ENCODE measurements around the gene PRDX5. TPM values are rescaled to one million over a fixed set of nuclear protein-coding genes. Genes with fewer than 3 reads are reported as not detected.
A peak's percentile ranks its signal among the peaks of the same experiment; 100 is the strongest.

The PRDX5 gene
- total RNA-seq, 1 donor from 2014 or later = 562 TPM

GRCh38 chr11:64352995-64353714 lies 35.2 kb downstream of the PRDX5 start:
- no peaks in the 10 kb centered on the region for H3K27me3 ChIP-seq (ENCODE audit: control insufficient read depth, insufficient read depth, low read length)
- H3K4me3 ChIP-seq (ENCODE audit: low read depth, low read length) = no peak overlapping the region
- TF ChIP-seq, protein P1, sequence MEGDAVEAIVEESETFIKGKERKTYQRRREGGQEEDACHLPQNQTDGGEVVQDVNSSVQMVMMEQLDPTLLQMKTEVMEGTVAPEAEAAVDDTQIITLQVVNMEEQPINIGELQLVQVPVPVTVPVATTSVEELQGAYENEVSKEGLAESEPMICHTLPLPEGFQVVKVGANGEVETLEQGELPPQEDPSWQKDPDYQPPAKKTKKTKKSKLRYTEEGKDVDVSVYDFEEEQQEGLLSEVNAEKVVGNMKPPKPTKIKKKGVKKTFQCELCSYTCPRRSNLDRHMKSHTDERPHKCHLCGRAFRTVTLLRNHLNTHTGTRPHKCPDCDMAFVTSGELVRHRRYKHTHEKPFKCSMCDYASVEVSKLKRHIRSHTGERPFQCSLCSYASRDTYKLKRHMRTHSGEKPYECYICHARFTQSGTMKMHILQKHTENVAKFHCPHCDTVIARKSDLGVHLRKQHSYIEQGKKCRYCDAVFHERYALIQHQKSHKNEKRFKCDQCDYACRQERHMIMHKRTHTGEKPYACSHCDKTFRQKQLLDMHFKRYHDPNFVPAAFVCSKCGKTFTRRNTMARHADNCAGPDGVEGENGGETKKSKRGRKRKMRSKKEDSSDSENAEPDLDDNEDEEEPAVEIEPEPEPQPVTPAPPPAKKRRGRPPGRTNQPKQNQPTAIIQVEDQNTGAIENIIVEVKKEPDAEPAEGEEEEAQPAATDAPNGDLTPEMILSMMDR (IDR thresholded peaks at IDR 0.05; ENCODE audit: insufficient read depth, low read length, poor library complexity, severe bottlenecking) = no peak
- no peak for DNase-seq (ENCODE audit: low read depth)
- no peaks in the 10 kb centered on the region for H3K36me3 ChIP-seq (ENCODE audit: control insufficient read depth, insufficient read depth, low read length)

DNA sequence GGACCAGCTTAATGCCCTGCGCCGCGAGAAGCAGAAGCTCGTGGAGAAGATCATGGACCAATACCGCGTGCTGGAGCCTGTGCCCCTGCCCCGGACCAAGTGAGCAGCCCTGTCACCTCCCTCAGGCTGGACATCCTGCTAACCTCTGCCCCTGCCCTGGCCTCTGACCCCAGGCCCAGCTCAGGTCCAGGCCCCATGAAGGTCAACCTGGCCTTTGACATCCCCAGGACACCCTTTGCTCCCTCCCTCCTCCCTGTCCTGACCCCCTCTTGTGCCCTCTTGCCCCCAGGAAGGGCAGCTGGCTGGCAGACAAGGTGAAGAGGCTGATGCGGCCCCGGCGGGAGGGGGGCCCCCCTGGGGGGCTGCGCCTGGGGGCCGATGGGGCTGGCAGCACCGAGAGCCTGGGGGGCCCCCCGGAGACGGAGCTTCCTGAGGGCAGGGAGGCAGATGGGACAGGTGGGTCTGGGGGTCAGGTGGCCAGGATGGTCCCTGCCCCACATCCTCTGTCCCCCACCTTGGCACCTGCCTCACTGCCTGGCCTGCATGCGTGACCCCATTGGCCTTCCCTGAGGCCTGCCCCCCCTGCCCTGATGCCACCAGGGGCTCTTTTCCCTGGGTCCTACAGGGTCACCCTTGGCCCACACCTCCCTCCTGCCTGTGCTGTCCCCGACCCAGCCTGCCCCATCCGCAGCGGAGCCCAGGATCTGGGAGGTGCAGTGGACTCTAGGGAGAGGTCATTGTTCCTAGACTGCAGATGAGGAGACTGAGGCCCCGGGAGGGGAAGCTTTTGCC lies 36.0 kb downstream of the PRDX5 start:
- no peaks in the 10 kb centered on the region for H3K36me3 ChIP-seq (ENCODE audit: control insufficient read depth, insufficient read depth, low read length)
- H3K4me3 ChIP-seq (ENCODE audit: low read depth, low read length) = no peak overlapping the region
- TF ChIP-seq, protein P1 (IDR thresholded peaks at IDR 0.05; ENCODE audit: insufficient read depth, low read length, poor library complexity, severe bottlenecking) = no peak
- no peaks in the 10 kb centered on the region for H3K27me3 ChIP-seq (ENCODE audit: control insufficient read depth, insufficient read depth, low read length)
- DNase-seq (ENCODE audit: low read depth) = no peak

DNA sequence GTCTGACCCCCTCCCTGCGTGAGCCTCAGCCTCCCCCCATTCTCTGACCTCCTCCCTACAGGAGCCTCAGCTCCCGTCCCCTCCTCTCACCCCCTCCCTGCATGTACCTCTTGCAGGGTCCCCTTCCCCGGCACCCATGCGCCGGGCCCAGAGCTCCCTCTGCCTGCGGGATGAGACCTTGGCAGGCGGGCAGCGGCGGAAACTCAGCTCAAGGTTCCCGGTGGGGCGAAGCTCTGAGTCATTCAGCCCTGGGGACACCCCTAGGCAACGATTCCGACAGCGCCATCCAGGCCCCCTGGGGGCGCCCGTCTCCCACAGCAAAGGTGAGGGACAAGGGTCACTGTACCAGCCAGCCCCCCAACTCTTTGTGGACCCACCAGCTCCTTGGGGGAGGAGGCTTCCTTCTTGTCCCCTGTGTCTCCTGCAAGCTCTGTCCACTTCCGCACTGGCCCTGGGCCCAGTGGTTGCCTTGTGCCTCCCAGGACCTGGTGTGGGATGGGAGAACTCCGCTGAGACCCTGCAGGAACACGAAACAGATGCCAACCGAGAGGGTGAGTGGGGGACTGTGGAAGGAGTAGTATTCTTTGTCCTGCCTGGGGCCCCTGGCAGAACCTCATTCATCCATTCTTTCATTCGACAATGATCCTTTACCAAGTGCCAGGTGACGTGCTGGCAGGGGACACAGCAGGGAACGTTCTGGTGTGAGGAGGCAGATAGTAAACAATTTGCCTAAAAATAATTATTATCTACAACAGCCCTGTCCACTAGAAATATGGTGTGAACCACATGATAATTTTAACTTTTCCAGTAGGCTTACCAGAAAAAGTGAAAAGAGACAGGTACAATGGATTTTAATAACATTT lies 37.4 kb downstream of the PRDX5 start:
- TF ChIP-seq, protein P1 (IDR thresholded peaks at IDR 0.05; ENCODE audit: insufficient read depth, low read length, poor library complexity, severe bottlenecking) = peak; percentile 96
- no peaks in the 10 kb centered on the region for H3K27me3 ChIP-seq (ENCODE audit: control insufficient read depth, insufficient read depth, low read length)
- no peaks in the 10 kb centered on the region for H3K36me3 ChIP-seq (ENCODE audit: control insufficient read depth, insufficient read depth, low read length)
- no peak overlapping the region for H3K4me3 ChIP-seq (ENCODE audit: low read depth, low read length)
- peak; percentile 26 for DNase-seq (ENCODE audit: low read depth)

DNA sequence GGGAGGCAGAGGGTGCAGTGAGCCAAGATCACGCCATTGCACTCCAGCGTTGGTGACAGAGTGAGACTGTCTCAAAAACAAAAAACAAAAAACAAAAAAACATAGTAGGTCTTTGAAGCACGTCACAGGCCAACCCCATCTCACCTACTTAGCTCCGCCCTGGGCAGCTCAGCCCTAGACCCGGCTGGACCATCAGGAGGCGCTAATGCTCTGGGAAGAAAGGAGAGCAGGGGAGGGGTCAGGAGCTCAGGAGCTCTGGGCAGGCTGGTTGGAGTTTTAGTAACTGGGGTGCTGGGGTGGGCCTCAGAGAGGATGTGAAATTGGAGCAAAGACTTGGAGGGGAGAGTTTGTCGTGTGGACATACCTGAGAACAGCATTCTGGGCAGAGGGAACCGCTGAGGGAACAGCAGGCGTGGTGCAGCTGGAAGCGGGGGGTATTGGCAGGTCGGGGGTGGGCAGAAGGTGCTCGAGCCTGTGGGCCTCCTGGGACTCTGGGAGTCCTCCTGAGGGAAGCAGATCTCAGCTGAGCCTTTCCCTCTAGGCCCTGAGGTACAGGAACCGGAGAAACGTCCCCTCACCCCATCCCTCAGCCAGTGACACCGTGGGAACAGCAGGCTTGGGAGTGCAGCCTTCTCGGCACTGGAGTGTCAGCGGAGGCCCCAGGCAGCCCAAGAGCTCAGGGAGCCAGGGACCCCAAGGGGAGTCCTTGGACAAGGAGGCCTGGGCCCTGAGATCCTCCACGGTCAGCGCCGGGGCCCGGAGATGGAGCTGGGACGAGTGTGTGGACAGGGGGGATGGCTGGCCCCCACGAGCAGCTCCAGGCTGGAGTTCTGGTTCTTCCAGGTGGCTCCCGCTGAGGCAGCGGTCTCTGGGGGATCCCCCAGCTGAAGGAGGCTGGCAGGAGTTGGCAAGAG lies 38.8 kb downstream of the PRDX5 start:
- H3K4me3 ChIP-seq (ENCODE audit: low read depth, low read length) = no peak overlapping the region
- no peaks in the 10 kb centered on the region for H3K36me3 ChIP-seq (ENCODE audit: control insufficient read depth, insufficient read depth, low read length)
- H3K27me3 ChIP-seq (ENCODE audit: control insufficient read depth, insufficient read depth, low read length) = no peaks in the 10 kb centered on the region
- TF ChIP-seq, protein P1 (IDR thresholded peaks at IDR 0.05; ENCODE audit: insufficient read depth, low read length, poor library complexity, severe bottlenecking) = peak; percentile 46
- DNase-seq (ENCODE audit: low read depth) = no peak

GRCh38 chr11:64357446-64357845 lies 39.5 kb downstream of the PRDX5 start:
- no peaks in the 10 kb centered on the region for H3K27me3 ChIP-seq (ENCODE audit: control insufficient read depth, insufficient read depth, low read length)
- TF ChIP-seq, protein P1 (IDR thresholded peaks at IDR 0.05; ENCODE audit: insufficient read depth, low read length, poor library complexity, severe bottlenecking) = no peak

More at GRCh38 chr11:64357446-64357845, 39.5 kb downstream of the PRDX5 start:
- Histone ChIP-seq H3K4me3 (ENCODE audit: low read depth, low read length) (no peak overlapping the region), H3K36me3 (ENCODE audit: control insufficient read depth, insufficient read depth, low read length) (no peaks in the 10 kb centered on the region)
- DNase-seq (ENCODE audit: low read depth) = no peak
